ENCODE data around the gene OR6B1.

Gene OR6B1

GRCh38 chr7:144000020-144000419 lies at the start of gene OR6B1:
OR6B1 (plus strand) TSS chr7:144000320; CDS start chr7:144003997, 3,677 bp downstream.
- DNase-seq (ENCODE audit: low spot score), result no peak

- no peak for DNase-seq (ENCODE audit: low spot score)
Measured at GRCh38 chr7:143953421-143953820, 46.7 kb upstream of the OR6B1 start.

- no peak for DNase-seq (ENCODE audit: low spot score)
Measured at GRCh38 chr7:143954135-143954534, 46.0 kb upstream of the OR6B1 start.

- no peak for DNase-seq (ENCODE audit: low spot score)
Measured at GRCh38 chr7:143954544-143954943, 45.6 kb upstream of the OR6B1 start, which contains the start of gene OR2F1. OR2F1 (plus strand) TSS chr7:143954844; CDS start chr7:143959971, 5,127 bp downstream.

GRCh38 chr7:143958781-143959180 lies 41.3 kb upstream of the OR6B1 start:
- no peak for DNase-seq (ENCODE audit: low spot score)

GRCh38 chr7:143960813-143961610 lies 39.1 kb upstream of the OR6B1 start:
- no peak for DNase-seq (ENCODE audit: low spot score)

GRCh38 chr7:143965280-143965679 lies 34.8 kb upstream of the OR6B1 start:
- DNase-seq (ENCODE audit: low spot score), result no peak

GRCh38 chr7:143967398-143967797 lies 32.7 kb upstream of the OR6B1 start:
- no peak for DNase-seq (ENCODE audit: low spot score)

GRCh38 chr7:143973870-143974416 lies 26.2 kb upstream of the OR6B1 start:
- no peak for DNase-seq (ENCODE audit: low spot score)

GRCh38 chr7:143974459-143974858 lies 25.7 kb upstream of the OR6B1 start:
- DNase-seq (ENCODE audit: low spot score), result peak; percentile 40

GRCh38 chr7:143975617-143976016 lies 24.5 kb upstream of the OR6B1 start:
- no peak for DNase-seq (ENCODE audit: low spot score)

GRCh38 chr7:143978585-143978984 lies 21.5 kb upstream of the OR6B1 start:
- DNase-seq (ENCODE audit: low spot score), result no peak

- peak; percentile 67 for DNase-seq (ENCODE audit: low spot score)
Measured at GRCh38 chr7:143979359-143979758, 20.8 kb upstream of the OR6B1 start.

GRCh38 chr7:143979998-143980397 lies 20.1 kb upstream of the OR6B1 start:
- no peak for DNase-seq (ENCODE audit: low spot score)

GRCh38 chr7:143980746-143981510 lies 19.2 kb upstream of the OR6B1 start:
- DNase-seq (ENCODE audit: low spot score), result no peak

GRCh38 chr7:143983960-143984359 lies 16.2 kb upstream of the OR6B1 start:
- no peak for DNase-seq (ENCODE audit: low spot score)

GRCh38 chr7:143987513-143987912 lies 12.6 kb upstream of the OR6B1 start:
- DNase-seq (ENCODE audit: low spot score), result no peak

GRCh38 chr7:143988976-143989745 lies 11.0 kb upstream of the OR6B1 start:
- DNase-seq (ENCODE audit: low spot score), result peak; percentile 50

GRCh38 chr7:143992670-143993069 lies 7.5 kb upstream of the OR6B1 start:
- DNase-seq (ENCODE audit: low spot score), result no peak

- DNase-seq (ENCODE audit: low spot score), result no peak
Measured at GRCh38 chr7:143993924-143994323, 6.2 kb upstream of the OR6B1 start.

- no peak for DNase-seq (ENCODE audit: low spot score)
Measured at GRCh38 chr7:144001543-144001942, 1.4 kb downstream of the OR6B1 start.

- no peak for DNase-seq (ENCODE audit: low spot score)
Measured at GRCh38 chr7:144004703-144005102, 4.6 kb downstream of the OR6B1 start.
